Ishikawa (cell line): ENCODE results near the gene TEX261.

Experiments
- CEBPB ChIP-seq: IDR thresholded peaks from 2 replicates; pipeline ENCODE4 v1.6.1; 2012
- CREB1 ChIP-seq: IDR thresholded peaks from 2 replicates; pipeline ENCODE4 v1.6.1; 2012; ENCODE audit warnings: low read depth
- EGR1 ChIP-seq: IDR thresholded peaks from 2 replicates; pipeline ENCODE4 v1.6.1; 2012
- EP300 ChIP-seq: IDR thresholded peaks from 2 replicates; pipeline ENCODE4 v1.6.1; 2012; ENCODE audit warnings: borderline replicate concordance
- FOXM1 ChIP-seq: IDR thresholded peaks from 2 replicates; pipeline ENCODE4 v1.6.1; 2012; ENCODE audit warnings: low read depth, borderline replicate concordance
- NFIC ChIP-seq: IDR thresholded peaks from 2 replicates; pipeline ENCODE4 v1.6.1; 2012
- RAD21 ChIP-seq: IDR thresholded peaks from 2 replicates; pipeline ENCODE4 v1.6.1; 2012; ENCODE audit warnings: low read depth
- TAF1 ChIP-seq: IDR thresholded peaks from 2 replicates; pipeline ENCODE4 v1.6.1; 2012; ENCODE audit warnings: low read depth, mild to moderate bottlenecking
- TCF12 ChIP-seq: IDR thresholded peaks from 2 replicates; pipeline ENCODE4 v1.6.1; 2012; ENCODE audit warnings: low read depth
- TEAD4 ChIP-seq: IDR thresholded peaks from 2 replicates; pipeline ENCODE4 v1.6.1; 2012
- YY1 ChIP-seq: IDR thresholded peaks from 2 replicates; pipeline ENCODE4 v1.6.1; 2012; ENCODE audit warnings: low read depth
- ZBTB7A ChIP-seq: IDR thresholded peaks from 2 replicates; pipeline ENCODE4 v1.6.1; 2012; ENCODE audit warnings: low read depth
- TF ChIP-seq, protein P1 (sequence below): IDR thresholded peaks from 2 replicates; pipeline ENCODE4 v1.6.1; 2012; ENCODE audit warnings: low read depth, mild to moderate bottlenecking
- TF ChIP-seq, protein P2 (sequence below): IDR thresholded peaks from 2 replicates; pipeline ENCODE4 v1.6.1; 2012
- TF ChIP-seq, protein P3 (sequence below): IDR thresholded peaks from 2 replicates; pipeline ENCODE4 v1.6.1; 2012

The TEX261 gene

DNA sequence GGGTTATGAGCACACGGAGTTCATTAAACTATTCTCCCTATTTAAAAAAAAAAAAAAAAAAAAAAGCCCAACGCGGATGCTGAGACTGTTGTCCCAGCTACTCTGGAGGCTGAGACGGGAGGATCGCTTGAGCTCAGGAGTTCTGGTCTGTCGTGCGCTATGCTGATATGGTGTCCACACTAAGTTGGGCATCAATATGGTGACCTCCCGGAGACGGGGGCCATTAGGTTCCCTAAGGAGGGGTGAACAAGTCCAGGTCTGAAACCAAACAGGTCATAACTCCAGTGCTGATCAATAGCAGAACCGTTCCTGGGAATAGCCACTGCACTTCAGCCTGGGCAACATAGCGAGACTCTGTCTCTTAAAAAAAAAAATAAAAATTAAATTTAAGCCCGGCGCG lies 29.2 kb downstream of the TEX261 start:
- no peak for TF ChIP-seq RAD21
- no peak for TF ChIP-seq TCF12
- no peak for TF ChIP-seq CEBPB
- TF ChIP-seq ZBTB7A, result no peak
- TF ChIP-seq YY1, result no peak
- TF ChIP-seq FOXM1, result no peak
- TF ChIP-seq, protein P1, sequence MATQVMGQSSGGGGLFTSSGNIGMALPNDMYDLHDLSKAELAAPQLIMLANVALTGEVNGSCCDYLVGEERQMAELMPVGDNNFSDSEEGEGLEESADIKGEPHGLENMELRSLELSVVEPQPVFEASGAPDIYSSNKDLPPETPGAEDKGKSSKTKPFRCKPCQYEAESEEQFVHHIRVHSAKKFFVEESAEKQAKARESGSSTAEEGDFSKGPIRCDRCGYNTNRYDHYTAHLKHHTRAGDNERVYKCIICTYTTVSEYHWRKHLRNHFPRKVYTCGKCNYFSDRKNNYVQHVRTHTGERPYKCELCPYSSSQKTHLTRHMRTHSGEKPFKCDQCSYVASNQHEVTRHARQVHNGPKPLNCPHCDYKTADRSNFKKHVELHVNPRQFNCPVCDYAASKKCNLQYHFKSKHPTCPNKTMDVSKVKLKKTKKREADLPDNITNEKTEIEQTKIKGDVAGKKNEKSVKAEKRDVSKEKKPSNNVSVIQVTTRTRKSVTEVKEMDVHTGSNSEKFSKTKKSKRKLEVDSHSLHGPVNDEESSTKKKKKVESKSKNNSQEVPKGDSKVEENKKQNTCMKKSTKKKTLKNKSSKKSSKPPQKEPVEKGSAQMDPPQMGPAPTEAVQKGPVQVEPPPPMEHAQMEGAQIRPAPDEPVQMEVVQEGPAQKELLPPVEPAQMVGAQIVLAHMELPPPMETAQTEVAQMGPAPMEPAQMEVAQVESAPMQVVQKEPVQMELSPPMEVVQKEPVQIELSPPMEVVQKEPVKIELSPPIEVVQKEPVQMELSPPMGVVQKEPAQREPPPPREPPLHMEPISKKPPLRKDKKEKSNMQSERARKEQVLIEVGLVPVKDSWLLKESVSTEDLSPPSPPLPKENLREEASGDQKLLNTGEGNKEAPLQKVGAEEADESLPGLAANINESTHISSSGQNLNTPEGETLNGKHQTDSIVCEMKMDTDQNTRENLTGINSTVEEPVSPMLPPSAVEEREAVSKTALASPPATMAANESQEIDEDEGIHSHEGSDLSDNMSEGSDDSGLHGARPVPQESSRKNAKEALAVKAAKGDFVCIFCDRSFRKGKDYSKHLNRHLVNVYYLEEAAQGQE, result no peak
- no peak for TF ChIP-seq EP300
- no peak for TF ChIP-seq CREB1
- TF ChIP-seq, protein P2, sequence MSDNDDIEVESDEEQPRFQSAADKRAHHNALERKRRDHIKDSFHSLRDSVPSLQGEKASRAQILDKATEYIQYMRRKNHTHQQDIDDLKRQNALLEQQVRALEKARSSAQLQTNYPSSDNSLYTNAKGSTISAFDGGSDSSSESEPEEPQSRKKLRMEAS, result no peak
- TF ChIP-seq, protein P3, sequence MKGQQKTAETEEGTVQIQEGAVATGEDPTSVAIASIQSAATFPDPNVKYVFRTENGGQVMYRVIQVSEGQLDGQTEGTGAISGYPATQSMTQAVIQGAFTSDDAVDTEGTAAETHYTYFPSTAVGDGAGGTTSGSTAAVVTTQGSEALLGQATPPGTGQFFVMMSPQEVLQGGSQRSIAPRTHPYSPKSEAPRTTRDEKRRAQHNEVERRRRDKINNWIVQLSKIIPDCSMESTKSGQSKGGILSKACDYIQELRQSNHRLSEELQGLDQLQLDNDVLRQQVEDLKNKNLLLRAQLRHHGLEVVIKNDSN, result no peak
- TF ChIP-seq TAF1, result no peak
- TF ChIP-seq TEAD4, result no peak
- TF ChIP-seq NFIC, result no peak
- TF ChIP-seq EGR1, result no peak

DNA sequence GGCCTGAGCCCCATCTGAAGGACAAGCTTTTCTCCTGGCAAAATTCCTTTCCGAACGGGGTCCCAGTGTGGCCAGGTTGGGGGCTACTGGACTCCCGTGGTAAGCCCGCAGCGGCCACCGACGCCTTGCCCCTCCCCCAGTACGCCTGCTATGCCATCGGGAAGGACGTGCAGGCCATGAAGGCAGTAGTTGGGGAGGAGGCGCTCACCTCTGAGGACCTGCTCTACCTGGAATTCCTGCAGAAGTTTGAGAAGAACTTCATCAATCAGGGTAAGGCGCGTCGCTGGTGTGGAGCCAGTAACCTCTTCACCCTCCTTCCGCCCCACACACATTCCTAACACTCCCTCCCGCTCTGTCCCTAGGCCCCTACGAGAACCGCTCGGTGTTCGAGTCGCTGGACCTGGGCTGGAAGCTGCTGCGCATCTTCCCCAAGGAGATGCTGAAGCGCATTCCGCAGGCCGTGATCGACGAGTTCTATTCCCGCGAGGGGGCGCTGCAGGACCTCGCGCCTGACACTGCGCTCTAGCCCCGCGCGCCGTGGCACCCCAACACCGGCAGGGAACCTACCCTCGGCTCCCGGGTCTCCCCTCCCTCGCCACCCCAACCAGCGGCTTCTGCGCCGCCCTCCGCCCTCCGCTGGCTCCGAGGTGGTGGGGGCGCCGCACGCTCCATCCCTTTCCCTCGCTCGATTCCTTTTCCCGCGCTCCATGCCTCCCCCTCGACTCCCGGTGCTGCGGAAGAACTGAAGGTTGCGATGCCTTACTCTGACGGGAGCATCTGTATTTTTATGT lies 29.9 kb downstream of the TEX261 start:
- TF ChIP-seq YY1 (no peak), FOXM1 (no peak), EP300 (no peak), ZBTB7A (no peak), CREB1 (no peak), NFIC (no peak)
- TF ChIP-seq, protein P1, result no peak
- TF ChIP-seq, protein P3, result no peak
- TF ChIP-seq, protein P2, result no peak

DNA sequence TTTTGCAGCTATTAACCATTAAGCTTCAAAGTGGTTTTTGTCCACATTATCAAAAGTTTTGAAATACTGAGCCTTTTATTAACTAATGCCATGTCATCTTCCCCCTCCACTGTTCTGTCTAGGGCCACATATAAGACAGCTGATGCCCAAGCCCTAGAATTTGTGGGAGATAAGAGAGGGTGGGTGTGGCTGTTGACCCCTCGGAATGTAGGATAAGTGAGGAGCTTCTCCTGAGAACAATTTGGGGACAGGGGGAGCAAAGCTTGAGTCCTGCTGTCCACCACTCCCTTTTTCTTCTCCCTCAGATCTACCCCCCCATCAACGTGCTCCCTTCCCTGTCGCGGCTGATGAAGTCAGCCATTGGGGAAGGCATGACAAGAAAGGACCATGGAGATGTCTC lies 30.5 kb downstream of the TEX261 start:
- TF ChIP-seq RAD21, result no peak
- TF ChIP-seq, protein P2, result no peak
- TF ChIP-seq CEBPB, result no peak
- TF ChIP-seq EGR1, result no peak
- TF ChIP-seq TEAD4, result no peak
- TF ChIP-seq, protein P1, result no peak
- no peak for TF ChIP-seq NFIC
- no peak for TF ChIP-seq FOXM1
- no peak for TF ChIP-seq ZBTB7A
- no peak for TF ChIP-seq TAF1
- no peak for TF ChIP-seq EP300
- TF ChIP-seq, protein P3, result no peak
- TF ChIP-seq YY1, result no peak
- no peak for TF ChIP-seq TCF12
- TF ChIP-seq CREB1, result no peak
